Measurements from ENCODE around the gene FAM50B. TPM values are rescaled to one million over a fixed set of nuclear protein-coding genes. Genes with fewer than 3 reads are reported as not detected.

FAM50B gene
- total and polyA plus RNA-seq, 2 of the 13 experiments (the other 11 are each of a cell fraction or from before 2014, with no cell fraction given) = 0.05 TPM; not detected in 1

- TF ChIP-seq ZNF432 (CRISPR knock-in tag; IDR thresholded peaks at IDR 0.05; ENCODE audit: borderline replicate concordance) = no peak
- no peak for TF ChIP-seq ZNF225 (CRISPR knock-in tag; IDR thresholded peaks at IDR 0.05)
- TF ChIP-seq, protein P1, sequence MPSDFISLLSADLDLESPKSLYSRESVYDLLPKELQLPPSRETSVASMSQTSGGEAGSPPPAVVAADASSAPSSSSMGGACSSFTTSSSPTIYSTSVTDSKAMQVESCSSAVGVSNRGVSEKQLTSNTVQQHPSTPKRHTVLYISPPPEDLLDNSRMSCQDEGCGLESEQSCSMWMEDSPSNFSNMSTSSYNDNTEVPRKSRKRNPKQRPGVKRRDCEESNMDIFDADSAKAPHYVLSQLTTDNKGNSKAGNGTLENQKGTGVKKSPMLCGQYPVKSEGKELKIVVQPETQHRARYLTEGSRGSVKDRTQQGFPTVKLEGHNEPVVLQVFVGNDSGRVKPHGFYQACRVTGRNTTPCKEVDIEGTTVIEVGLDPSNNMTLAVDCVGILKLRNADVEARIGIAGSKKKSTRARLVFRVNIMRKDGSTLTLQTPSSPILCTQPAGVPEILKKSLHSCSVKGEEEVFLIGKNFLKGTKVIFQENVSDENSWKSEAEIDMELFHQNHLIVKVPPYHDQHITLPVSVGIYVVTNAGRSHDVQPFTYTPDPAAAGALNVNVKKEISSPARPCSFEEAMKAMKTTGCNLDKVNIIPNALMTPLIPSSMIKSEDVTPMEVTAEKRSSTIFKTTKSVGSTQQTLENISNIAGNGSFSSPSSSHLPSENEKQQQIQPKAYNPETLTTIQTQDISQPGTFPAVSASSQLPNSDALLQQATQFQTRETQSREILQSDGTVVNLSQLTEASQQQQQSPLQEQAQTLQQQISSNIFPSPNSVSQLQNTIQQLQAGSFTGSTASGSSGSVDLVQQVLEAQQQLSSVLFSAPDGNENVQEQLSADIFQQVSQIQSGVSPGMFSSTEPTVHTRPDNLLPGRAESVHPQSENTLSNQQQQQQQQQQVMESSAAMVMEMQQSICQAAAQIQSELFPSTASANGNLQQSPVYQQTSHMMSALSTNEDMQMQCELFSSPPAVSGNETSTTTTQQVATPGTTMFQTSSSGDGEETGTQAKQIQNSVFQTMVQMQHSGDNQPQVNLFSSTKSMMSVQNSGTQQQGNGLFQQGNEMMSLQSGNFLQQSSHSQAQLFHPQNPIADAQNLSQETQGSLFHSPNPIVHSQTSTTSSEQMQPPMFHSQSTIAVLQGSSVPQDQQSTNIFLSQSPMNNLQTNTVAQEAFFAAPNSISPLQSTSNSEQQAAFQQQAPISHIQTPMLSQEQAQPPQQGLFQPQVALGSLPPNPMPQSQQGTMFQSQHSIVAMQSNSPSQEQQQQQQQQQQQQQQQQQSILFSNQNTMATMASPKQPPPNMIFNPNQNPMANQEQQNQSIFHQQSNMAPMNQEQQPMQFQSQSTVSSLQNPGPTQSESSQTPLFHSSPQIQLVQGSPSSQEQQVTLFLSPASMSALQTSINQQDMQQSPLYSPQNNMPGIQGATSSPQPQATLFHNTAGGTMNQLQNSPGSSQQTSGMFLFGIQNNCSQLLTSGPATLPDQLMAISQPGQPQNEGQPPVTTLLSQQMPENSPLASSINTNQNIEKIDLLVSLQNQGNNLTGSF (CRISPR knock-in tag; IDR thresholded peaks at IDR 0.05) = no peak
- no peak for TF ChIP-seq HHEX (CRISPR knock-in tag; IDR thresholded peaks at IDR 0.05)
- TF ChIP-seq ZNF281 (CRISPR knock-in tag; IDR thresholded peaks at IDR 0.05; ENCODE audit: borderline replicate concordance) = peak; percentile 82; the same call in 1 of the 2 replicates
- no peak for TF ChIP-seq NR1H2 (CRISPR knock-in tag; IDR thresholded peaks at IDR 0.05; ENCODE audit: borderline replicate concordance, low read depth)
- TF ChIP-seq, protein P2, sequence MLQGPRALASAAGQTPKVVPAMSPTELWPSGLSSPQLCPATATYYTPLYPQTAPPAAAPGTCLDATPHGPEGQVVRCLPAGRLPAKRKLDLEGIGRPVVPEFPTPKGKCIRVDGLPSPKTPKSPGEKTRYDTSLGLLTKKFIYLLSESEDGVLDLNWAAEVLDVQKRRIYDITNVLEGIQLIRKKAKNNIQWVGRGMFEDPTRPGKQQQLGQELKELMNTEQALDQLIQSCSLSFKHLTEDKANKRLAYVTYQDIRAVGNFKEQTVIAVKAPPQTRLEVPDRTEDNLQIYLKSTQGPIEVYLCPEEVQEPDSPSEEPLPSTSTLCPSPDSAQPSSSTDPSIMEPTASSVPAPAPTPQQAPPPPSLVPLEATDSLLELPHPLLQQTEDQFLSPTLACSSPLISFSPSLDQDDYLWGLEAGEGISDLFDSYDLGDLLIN (CRISPR knock-in tag; IDR thresholded peaks at IDR 0.05; ENCODE audit: borderline replicate concordance) = no peak
- TF ChIP-seq ZNF451 (CRISPR knock-in tag; IDR thresholded peaks at IDR 0.05) = peak; percentile 62; the same call in 1 of the 2 replicates
- TF ChIP-seq ARHGAP35 (CRISPR knock-in tag; IDR thresholded peaks at IDR 0.05; ENCODE audit: borderline replicate concordance) = 0 out of 2 replicates have a peak, but pooled peaks have one; percentile 54
- peak; percentile 39; the same call in 1 of the 2 replicates for TF ChIP-seq ISL2 (CRISPR knock-in tag; IDR thresholded peaks at IDR 0.05)
- no peak for TF ChIP-seq SKI (IDR thresholded peaks at IDR 0.05; ENCODE audit: partially characterized antibody)
- 0 out of 2 replicates have a peak, but pooled peaks have one; percentile 35 for TF ChIP-seq MIER2 (CRISPR knock-in tag; IDR thresholded peaks at IDR 0.05)
- TF ChIP-seq ZNF121 (CRISPR knock-in tag; IDR thresholded peaks at IDR 0.05) = no peak
- TF ChIP-seq NFE2 (CRISPR knock-in tag; IDR thresholded peaks at IDR 0.05) = no peak
- peak; percentile 89; the same call in 1 of the 2 replicates for TF ChIP-seq ZNF710 (CRISPR knock-in tag; IDR thresholded peaks at IDR 0.05; ENCODE audit: borderline replicate concordance)
- TF ChIP-seq RBM22 (optimal IDR thresholded peaks at IDR 0.05; ENCODE audit: low read length) = no peak
- TF ChIP-seq ZNF329 (CRISPR knock-in tag; IDR thresholded peaks at IDR 0.05; ENCODE audit: low read depth) = no peak
Observed at GRCh38 chr6:3838992-3839867, 9.9 kb upstream of the FAM50B start (continued).

Measured in HepG2 (cell line).